ENCODE data around the gene DEF6.

DNA sequence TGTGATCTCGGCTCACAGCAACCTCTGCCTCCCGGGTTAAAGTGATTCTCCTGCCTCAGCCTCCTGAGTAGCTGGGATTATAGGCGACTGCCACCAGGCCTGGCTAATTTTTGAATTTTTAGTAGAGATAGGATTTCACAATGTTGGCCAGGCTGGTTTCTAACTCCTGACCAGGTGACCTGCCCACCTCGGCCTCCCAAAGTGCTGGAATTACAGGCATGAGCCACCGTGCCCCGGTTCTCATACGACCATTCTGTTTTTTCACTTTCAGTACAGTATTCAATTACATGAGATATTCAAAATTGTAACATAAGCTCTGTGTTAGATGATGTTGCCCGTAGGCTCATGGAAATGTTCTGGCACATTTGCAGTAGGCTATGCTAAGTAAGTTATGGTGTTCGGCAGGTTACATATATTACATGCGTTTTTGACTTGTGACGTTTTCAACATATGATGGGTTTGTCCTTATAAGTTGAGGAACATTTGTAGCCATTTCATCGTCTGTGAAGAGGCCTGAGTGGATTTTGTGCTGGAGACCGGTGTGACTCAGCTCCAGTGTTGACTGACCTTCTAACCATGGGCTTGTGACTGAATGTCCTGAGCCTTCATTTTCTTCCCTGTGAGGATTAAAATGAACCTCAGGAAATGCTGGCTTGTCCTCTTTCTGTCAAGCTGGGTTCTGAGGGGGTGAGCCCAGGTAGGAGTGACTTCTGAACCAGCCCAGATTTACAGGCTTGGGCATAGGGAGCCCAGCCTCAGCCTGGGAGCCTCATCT lies 56.9 kb downstream of the DEF6 start:
- TF ChIP-seq, protein P1, sequence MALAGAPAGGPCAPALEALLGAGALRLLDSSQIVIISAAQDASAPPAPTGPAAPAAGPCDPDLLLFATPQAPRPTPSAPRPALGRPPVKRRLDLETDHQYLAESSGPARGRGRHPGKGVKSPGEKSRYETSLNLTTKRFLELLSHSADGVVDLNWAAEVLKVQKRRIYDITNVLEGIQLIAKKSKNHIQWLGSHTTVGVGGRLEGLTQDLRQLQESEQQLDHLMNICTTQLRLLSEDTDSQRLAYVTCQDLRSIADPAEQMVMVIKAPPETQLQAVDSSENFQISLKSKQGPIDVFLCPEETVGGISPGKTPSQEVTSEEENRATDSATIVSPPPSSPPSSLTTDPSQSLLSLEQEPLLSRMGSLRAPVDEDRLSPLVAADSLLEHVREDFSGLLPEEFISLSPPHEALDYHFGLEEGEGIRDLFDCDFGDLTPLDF (CRISPR knock-in tag; IDR thresholded peaks at IDR 0.05) = no peak
- TF ChIP-seq, protein P2, sequence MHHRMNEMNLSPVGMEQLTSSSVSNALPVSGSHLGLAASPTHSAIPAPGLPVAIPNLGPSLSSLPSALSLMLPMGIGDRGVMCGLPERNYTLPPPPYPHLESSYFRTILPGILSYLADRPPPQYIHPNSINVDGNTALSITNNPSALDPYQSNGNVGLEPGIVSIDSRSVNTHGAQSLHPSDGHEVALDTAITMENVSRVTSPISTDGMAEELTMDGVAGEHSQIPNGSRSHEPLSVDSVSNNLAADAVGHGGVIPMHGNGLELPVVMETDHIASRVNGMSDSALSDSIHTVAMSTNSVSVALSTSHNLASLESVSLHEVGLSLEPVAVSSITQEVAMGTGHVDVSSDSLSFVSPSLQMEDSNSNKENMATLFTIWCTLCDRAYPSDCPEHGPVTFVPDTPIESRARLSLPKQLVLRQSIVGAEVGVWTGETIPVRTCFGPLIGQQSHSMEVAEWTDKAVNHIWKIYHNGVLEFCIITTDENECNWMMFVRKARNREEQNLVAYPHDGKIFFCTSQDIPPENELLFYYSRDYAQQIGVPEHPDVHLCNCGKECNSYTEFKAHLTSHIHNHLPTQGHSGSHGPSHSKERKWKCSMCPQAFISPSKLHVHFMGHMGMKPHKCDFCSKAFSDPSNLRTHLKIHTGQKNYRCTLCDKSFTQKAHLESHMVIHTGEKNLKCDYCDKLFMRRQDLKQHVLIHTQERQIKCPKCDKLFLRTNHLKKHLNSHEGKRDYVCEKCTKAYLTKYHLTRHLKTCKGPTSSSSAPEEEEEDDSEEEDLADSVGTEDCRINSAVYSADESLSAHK (CRISPR knock-in tag; IDR thresholded peaks at IDR 0.05; ENCODE audit: borderline replicate concordance) = no peak
- no peak for TF ChIP-seq ZNF83 (CRISPR knock-in tag; IDR thresholded peaks at IDR 0.05; ENCODE audit: borderline replicate concordance)
- TF ChIP-seq, protein P3, sequence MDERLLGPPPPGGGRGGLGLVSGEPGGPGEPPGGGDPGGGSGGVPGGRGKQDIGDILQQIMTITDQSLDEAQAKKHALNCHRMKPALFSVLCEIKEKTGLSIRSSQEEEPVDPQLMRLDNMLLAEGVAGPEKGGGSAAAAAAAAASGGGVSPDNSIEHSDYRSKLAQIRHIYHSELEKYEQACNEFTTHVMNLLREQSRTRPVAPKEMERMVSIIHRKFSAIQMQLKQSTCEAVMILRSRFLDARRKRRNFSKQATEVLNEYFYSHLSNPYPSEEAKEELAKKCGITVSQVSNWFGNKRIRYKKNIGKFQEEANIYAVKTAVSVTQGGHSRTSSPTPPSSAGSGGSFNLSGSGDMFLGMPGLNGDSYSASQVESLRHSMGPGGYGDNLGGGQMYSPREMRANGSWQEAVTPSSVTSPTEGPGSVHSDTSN (CRISPR knock-in tag; IDR thresholded peaks at IDR 0.05) = no peak

Measured in HepG2 (cell line).